Measurements from ENCODE around the gene NRG3.

DNA sequence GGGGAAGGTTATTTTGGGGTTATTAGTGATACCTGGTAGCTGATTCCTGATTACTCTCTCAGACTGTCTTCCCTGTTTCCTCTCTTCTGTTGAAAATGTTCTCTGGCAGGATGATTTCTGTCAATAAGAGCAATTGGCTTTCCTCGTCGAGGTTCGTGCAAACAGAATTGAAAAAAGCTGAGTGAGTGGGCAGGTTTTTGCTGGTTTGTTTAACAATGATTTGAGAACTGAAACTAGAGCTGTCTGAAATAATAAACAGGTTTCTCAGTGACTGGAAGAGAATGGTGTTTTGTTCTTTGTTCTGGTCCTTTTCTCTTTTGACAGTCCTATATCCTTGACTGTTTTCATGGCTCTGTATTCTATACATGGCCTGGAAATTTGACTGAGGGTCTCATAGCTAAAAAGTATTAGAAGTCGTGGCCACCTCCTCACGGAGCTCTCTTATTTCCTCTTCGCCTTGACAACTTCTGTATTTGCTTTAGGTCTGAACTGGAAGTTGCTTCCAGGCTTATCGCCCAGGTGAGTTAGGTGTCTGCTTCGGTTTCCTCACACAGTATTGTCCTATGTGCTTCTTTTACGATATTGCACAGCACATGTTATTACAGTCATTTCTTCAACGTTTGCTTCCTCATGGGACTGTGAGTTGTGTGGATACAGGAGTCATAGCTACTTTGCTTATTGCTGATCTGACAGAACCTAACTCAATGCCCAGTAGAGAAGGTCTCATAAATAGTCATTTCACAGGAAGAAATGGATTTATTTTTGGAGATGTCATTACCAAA, 403.6 kb downstream of the NRG3 start:
- TF ChIP-seq, protein P1, sequence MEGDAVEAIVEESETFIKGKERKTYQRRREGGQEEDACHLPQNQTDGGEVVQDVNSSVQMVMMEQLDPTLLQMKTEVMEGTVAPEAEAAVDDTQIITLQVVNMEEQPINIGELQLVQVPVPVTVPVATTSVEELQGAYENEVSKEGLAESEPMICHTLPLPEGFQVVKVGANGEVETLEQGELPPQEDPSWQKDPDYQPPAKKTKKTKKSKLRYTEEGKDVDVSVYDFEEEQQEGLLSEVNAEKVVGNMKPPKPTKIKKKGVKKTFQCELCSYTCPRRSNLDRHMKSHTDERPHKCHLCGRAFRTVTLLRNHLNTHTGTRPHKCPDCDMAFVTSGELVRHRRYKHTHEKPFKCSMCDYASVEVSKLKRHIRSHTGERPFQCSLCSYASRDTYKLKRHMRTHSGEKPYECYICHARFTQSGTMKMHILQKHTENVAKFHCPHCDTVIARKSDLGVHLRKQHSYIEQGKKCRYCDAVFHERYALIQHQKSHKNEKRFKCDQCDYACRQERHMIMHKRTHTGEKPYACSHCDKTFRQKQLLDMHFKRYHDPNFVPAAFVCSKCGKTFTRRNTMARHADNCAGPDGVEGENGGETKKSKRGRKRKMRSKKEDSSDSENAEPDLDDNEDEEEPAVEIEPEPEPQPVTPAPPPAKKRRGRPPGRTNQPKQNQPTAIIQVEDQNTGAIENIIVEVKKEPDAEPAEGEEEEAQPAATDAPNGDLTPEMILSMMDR (conservative IDR thresholded peaks at IDR 0.05; ENCODE audit: low read length): no peak
- TF ChIP-seq EZH2phosphoT487 (IDR thresholded peaks at IDR 0.05; ENCODE audit: borderline replicate concordance, low read depth, low read length): no peak
